CD4-positive, alpha-beta T cell treated with Interleukin-4 for 4 hours (primary cell): ENCODE data around the gene FIZ1.

Experiments used
- DNase-seq: peaks from one replicate; pipeline ENCODE4 v3.0.0-alpha.2; 2020

The FIZ1 gene, protein sequence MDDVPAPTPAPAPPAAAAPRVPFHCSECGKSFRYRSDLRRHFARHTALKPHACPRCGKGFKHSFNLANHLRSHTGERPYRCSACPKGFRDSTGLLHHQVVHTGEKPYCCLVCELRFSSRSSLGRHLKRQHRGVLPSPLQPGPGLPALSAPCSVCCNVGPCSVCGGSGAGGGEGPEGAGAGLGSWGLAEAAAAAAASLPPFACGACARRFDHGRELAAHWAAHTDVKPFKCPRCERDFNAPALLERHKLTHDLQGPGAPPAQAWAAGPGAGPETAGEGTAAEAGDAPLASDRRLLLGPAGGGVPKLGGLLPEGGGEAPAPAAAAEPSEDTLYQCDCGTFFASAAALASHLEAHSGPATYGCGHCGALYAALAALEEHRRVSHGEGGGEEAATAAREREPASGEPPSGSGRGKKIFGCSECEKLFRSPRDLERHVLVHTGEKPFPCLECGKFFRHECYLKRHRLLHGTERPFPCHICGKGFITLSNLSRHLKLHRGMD

DNA sequence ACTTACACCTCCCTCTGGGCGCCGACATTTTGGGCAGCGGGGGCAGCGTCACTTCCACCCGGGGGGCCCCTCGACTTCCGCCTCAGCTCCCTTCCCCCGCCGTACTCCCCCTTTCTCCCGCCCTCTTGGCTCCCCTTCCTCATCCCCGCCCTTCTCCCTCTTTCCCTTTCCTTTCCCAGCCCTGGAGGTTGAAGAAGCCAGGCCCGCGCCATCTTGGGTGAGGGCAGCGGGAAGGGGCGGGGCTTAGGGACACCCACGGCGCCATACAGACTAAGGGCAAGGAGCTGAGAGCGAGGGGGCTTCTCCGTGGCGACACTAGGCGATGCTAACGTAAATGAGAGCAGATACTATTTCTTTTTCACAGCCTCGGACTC lies at the start of gene FIZ1:
TSS of gene FIZ1 (minus strand) at position 50 of the 374 bp plus-strand sequence. CDS start 1,652 bp downstream, outside the sequence.
- DNase-seq: peak; percentile 99

DNA sequence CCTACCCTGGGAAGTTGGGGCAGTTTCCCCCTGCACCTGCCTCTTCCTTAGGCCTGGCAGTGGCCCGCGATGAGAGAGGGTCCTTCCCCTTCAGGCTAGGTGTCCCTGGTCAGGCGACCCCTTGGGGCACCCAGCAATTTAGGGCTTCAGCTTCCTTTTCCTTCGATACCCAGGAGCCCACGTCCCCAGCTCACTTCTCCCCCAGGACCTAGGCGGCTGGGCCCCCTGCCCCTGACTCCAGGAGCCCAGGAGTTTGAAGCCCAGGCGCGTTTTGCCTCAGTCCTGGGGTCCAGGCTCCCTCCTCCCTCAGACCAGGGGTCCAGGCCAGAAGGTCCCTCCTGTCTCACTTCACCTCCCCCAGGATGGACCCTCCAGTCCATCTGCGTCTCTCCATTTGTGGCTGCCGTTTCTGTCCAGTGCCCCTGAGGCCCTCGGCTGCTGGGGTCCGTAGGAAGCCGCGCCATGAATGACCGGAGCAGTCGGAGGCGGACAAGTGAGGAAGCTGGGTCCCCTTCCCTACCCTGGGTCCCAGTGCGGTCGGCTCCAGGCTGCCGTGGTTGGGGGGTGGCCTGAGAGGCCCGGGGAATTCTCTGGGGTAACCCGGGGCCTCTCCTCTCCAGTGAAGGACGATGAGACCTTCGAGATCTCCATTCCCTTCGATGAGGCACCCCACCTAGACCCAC lies 49.4 kb upstream of the FIZ1 start:
- DNase-seq: no peak

DNA sequence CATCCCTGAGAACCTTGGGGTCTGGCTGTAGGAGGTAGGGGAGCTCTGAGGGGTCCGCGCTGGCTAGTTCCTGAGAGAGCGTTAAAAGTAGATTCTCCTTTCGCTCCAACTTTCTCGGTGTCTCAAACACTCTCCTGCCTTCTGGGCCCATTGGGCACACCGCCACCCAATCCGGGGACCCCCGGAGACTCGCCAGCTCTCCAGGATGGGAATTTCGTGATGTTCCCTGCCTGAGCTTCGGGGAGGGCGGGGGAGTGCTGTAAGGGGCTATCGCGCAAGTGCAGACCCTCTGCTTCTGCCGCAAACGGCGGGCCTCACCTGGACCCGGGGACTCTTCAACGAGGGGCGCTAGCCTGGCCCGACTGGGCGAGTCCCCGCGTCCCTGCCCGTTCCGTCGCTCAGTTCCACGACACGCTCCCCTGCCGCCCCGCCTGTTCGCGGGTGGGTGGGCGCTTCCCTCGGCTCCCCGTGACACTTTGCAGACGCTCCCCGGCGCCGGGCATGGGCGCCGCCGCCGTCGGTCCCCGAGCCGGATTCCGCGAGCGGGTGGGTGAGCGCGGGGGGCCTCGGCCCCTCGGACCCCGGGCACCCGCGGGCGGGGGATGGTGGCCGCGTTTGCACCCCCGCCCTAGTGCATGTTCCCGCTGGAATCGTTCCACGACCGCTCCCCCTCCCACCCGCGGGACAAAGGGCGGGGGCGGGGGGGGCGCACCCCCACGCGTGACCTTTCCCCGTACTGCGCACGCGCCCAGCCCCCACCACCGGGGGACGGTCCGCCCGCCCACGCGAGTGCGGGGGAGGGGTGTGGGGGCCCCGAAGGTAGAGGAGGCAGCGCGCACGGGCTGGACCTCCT lies 48.6 kb upstream of the FIZ1 start, which contains the start of gene CCDC106:
TSS of gene CCDC106 (plus strand) at position 481 of the 853 bp plus-strand sequence. CDS start 835 bp downstream, outside the sequence.
- DNase-seq: peak; percentile 29

DNA sequence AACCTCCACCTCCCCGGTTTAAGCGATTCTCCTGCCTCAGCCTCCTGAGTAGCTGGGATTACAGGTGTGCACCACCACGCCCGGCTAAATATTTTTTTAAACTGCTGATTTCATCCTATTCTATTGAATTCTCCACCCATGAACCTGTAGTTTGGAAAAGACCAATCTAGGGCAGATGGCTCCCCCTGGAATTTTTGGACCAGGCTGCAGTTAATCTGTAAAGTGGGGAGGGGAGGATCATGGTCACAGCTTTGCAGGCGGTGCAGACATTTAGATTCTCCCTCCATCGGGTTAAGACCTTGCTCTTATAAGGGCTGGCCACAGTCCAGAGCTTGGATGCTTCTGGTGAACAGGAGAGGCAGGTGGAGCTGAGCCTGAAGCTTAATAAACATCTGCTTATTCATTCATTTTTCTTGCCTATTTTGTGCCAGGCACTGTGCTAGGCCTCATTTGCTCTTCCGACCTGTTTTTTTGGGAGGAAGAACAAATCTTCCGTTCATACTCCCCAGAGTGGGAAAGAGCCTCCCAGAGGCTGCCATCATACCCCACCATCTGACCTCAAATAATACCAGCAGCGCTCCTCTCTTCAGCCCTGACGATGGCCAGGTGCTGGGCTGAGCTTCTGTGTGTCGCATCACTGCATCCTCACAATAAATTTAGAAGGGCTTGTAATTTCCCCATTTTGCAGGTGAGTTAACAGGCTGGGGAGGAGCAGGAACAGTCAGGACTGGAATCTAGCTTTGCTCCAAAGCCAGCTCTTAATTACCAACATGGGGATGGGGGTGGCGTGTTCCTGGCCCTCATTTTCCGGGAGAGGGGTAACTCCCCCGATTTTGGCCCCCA lies 47.8 kb upstream of the FIZ1 start:
- DNase-seq: no peak

DNA sequence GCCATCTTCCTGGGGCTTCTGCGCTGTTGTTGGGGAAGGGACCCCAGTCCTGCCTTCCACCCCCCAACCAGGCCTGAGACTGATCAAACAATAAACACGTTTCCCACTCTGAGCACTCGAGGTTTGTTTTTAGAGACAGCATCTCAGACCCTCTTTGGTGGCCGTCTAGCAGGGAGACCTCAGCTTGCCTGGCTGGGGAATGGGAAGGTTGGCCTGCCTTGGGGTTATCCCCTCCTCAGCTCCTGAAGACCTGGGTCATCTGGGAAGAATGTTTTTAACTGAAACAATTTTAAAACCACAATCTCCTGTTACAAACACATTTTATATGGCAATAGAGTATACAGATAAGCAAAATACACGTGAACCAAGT lies 46.2 kb upstream of the FIZ1 start:
- DNase-seq: no peak

DNA sequence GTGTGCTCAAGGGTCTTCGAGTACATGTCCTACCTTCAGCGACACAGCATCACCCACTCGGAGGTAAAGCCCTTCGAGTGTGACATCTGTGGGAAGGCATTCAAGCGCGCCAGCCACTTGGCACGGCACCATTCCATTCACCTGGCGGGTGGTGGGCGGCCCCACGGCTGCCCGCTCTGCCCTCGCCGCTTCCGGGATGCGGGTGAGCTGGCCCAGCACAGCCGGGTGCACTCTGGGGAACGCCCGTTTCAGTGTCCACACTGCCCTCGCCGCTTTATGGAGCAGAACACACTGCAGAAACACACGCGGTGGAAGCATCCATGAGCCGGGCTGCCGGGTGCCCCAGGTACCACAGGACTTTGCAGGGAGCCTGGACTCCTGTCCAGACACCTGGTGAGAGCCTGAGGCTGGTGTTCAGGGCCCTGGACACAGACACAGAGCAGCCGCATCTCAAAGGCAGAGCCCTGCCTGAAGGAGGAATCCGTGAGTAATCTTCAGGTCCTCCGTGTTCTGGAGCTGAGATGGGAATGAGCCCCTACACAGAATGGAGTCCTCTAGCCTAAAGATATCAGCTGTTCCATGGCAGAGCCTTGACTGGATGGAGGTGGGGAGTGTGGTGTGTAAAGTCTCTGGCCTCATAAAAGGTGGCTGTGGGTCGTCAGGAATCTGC lies 45.7 kb upstream of the FIZ1 start:
- no peak for DNase-seq

DNA sequence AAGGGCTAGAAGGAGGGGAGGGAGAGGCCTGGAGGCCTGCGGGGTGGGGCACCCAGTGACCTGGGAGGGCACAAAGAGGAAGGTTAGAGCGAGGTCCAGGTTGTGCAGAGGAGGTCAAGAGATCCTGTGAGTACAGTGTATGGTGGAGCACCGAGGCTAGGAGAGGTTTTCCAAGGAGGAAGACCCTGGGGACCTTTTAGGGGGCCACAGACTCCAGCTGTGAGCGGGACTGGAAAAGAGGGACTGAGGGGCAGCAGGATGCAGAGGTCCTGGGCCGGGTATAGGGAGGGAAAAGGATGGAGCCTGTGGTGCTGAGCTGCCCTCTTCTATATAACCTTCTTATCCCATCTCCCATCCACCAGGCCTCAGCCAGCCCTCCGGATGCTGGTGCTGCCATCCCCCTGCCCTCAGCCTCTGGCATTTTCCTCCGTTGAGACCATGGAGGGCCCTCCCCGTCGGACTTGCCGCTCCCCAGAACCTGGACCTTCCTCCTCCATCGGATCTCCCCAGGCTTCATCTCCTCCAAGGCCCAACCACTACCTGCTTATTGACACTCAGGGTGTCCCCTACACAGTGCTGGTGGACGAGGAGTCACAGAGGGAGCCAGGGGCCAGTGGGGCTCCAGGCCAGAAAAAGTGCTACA lies 45.0 kb upstream of the FIZ1 start:
- no peak for DNase-seq

DNA sequence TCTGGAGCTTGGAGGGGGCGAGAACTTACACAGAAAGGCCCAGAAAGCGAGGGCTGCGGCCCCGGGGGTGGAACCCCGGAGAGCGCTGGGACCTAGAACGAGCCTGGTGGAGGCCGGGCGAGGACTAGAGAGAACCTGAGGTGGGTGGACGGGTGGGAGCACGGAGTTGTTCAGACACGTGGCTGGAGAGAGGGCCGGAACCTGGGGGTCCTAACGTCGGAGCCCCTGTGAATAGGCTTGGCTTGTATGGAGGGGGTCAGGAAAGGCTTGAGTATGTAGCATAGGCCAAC lies 44.5 kb upstream of the FIZ1 start:
- DNase-seq: no peak

DNA sequence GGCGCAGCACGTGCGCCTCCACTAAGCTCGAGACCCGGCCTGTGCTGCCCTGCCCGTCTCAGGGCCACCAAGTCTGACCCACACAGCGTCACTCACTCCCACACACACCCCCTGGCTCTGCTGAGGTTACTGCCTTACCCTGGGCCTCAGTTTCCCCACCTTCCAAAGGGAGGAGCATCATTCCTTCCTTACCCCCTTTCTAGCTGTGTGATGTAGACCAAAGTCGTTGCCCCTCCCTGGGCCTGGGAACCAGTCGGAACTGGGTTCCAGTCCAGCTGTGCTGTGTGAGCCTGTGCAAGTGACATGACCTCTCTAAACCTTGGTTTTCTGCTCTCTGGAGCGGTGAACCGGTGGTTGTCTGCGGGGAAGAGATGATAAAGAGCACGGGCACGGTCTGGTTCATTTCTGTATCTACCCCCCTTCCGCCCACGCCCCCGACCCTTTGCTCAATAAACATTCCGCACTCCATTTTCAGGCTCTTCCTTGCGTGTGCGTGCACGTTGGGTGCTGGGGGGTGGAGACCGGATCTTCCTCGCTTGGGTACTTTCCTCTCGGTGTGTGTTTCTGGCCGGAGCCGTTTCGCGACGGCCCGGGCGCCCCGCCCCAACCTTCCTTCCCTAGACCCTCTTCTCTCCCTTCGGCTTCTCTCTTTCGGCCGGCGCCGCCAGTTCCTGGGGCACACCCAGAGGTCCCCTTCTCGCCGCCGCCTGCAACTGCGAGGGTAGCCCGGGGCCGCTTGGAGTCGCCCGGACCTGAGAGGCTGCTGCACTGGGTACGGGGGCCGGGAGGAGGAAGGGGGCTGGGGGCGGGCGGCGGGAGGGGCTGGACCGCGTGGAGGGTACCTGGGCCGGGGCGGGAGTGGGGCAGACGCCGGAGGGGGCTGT lies 43.9 kb upstream of the FIZ1 start, which contains the start of gene ZNF581:
TSS of gene ZNF581 (plus strand) at position 647 of the 884 bp plus-strand sequence. CDS start 923 bp downstream, outside the sequence.
- peak; percentile 81 for DNase-seq

DNA sequence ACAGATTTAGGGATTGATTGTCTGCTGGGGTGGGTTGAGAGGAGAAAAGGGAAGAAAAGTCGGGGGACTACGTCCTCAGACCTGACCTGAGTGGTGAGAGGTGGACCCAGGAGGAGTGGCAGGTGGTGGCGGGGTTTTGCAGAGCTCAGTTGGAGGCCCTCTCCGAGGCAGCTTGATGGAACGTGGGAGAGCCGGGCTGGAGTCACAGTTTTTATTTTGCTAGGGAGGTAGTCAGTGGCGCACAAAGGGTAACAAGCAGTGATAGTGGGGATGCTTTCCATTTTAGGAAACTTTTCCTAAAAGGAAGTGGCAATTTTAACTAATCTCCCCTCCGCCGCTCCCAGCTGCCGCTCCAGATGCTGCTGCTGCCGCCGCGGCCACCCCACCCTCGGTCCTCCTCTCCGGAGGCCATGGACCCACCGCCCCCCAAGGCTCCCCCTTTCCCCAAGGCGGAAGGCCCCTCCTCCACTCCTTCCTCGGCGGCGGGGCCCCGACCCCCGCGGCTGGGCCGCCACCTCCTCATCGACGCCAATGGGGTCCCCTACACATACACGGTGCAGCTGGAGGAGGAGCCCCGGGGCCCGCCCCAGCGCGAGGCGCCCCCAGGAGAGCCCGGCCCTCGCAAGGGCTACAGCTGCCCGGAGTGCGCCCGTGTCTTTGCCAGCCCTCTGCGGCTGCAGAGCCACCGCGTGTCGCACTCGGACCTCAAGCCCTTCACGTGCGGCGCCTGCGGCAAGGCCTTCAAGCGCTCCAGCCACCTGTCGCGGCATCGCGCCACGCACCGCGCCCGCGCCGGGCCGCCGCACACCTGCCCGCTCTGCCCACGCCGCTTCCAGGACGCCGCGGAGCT lies 43.1 kb upstream of the FIZ1 start:
- DNase-seq: peak; percentile 18

DNA sequence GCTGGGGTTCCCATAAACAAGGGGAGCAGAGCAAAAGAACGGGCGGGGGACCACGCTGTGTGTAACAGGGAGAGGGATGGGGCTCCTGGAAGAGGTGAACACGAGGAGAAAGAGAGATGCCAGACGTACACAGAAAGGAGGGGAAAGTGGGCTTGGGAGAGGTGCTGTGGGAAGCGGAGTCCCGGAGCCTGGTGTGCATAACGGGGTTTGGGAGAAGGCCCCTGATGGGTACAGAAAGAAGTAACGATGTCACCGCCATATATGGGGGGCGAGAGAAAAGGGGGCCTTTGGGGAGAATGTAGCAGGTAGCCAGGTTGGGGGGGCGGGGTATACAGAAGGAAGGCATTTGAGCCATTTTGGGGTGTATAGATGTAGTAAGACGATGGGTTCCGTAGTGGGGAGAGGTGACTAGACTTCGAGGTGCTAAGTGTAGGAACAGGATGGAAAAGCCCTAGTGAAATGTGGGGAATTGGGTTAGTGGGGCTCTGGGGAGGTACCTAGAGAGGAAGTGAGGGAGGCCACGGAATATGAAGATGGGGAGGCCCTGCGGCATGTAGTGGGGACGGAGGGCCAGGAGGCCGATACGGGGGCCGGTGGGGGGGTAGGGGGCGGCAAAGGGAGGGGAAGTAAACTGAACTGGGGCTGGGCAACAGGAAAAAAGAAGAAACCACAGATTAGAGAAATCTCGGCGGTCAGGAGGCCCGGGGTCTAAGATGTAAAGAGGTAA lies 42.3 kb upstream of the FIZ1 start:
- peak; percentile 27 for DNase-seq

DNA sequence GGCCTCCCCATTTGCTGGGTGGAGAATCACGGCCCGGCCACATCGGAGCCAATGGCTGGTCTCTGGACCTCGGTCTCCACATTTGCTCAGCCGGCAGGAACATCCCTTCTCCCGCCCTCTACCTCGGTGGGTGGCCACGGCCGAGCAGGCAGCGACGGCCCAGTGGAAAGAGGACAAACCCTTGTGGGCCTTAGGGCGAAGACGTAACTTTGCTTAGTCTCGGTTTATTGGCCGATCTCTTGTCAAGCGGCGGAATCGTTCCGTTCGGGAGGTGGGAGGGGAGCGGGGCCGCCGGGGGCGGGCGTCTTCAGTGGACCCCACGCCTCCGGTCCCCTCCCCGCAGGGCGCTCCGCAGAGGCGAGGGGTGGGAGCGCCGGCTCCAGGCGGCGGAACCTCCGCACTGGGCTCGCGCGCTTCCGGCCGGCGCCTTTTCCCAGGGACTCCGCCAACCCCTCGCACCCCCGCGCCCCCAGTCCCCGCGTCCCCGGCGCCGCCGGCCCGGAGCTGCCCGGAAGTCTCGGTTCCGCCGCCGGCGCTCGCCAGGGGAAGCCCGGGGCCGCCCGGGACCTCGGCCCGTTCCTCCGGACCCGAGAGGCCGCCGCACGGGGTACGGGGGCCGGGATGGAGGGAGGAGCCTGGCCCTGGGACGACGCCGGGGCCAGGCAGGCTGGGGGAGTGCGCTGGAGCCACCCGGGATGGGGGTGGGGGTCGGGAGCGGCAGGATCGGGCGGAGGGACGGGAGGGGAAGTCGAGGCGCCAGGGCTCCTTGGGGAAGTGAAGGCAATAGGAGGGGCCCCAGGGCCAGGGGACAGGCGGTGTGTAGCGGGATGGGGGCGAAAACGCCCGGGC lies 41.5 kb upstream of the FIZ1 start, which contains the start of gene ZNF580:
TSS of gene ZNF580 (plus strand) at position 426 of the 849 bp plus-strand sequence. CDS start 1,507 bp downstream, outside the sequence.
- peak; percentile 40 for DNase-seq

DNA sequence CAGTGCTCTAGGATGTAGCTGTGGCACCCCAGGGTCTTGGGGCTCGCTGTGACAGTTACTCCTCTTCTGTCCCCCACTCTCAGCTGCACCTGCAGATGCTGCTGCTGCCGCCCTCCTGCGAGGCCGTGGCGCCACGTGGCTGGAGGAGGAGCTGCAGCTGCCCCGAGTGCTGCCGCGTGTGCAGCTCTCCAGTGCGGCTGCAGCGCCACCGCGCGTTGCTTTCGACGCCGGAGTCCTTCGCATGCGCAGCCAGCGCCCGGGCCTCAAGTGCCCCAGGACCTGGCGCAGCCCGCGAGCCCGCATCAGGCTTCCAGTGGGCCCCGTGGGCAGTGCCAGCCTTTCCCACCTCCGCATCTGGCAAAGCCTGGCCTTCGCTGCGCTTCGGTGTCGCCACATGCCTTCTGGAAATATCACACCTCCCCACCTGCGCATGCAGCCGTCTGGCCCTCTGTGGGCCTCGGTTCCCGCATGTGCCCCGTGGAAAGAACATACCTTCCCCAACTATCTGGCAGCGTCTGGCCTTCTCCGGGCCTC lies 40.8 kb upstream of the FIZ1 start:
- DNase-seq: peak; percentile 69

DNA sequence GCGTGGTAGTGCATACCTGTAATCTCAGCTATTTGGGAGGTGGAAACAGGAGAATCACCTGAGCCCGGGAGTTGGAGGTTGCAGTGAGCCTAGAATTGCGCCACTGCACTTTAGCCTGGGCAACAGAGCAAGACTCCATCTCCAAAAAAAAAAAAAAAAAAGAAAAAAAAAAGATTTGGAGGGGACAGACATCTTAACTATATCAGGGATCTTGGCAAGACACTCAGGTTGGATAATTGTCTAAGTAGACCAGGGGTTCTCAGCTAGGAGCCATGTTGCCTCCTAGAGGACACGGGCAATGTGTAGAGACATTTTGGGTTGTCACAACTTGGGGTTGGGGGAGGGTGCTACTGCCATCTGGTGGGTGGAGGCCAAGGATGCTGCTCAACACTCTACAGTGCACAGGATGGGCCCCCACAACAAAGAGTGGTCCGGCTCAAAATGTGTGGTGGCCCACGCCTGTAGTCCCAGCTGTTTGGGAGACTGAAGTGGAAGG lies 39.6 kb upstream of the FIZ1 start:
- DNase-seq: peak; percentile 67

DNA sequence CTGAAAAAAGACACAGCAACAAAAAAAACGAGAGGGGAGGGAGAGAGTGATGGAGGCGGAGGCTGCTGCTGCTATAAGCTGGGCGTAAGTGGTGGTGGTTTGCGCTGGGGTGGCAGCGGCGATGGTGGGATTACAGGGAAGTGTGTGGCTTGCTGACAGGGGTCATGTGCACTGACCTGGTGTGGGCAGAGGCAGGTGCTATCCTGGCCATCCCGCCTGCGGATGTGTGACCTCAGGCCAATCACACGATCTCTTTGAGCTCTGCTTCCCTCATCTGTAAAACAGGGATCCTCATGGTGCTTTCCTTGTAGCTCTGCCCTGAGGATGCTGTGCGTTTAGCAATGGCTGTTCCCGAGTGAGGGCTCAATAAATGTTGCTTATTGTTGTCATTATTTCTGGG lies 38.2 kb upstream of the FIZ1 start:
- no peak for DNase-seq

DNA sequence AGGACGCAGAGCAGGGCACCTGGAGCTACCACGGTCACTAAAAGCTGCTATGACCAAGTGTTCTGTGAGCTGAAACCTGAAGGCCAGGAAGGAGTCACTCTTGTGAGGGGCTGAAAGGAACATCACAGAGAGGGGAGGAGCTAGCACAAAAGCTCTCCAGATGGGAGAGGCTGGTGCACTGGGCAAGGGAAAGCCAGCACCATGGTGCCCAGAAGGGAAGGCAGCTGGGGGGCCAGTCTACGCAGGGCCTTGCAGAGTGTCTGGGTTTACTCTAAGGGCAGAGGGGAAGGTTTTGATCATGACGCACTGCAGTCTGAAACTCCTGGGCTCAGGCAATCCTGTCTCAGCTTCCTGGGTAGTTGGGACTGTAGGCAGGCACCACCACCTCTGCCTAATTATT lies 37.4 kb upstream of the FIZ1 start:
- DNase-seq: no peak
